ENCODE measurements around the gene NOTCH1. TPM values are rescaled to one million over a fixed set of nuclear protein-coding genes. Genes with fewer than 3 reads are reported as not detected.

NOTCH1 gene
- polyA plus RNA-seq: 10 to 100 TPM in 1 of 3 donors, 1 to 10 TPM in 1, under 1 TPM in 1; 0.98 to 22.8 (median 4.3) TPM

- Mint-ChIP-seq H3K27ac (peak within 1 kb of the TSS; percentile 78 to 90 (median 86)), H3K36me3 (peaks cover 0 to 5% (median 0%) of the 10 kb centered on the region in 3 donors), H3K4me1 (peaks cover 35% of the 10 kb centered on the region in 2 donors), H3K9me3 (no peaks in the 10 kb centered on the region), H3K4me3 (peak within 1 kb of the TSS; percentile 88 to 92 (median 90)), H3K27me3 (ENCODE audit: low read depth in 3 of 3) (peaks cover 4 to 6% (median 5%) of the 10 kb centered on the region in 3 donors)
- DNase-seq: peak; percentile 85 to 90 (median 89)
Observed at GRCh38 chr9:136545965-136546696, at the start of gene NOTCH1. NOTCH1 (minus strand) TSS chr9:136546048; CDS start chr9:136545786, 262 bp downstream.

GRCh38 chr9:136594492-136594891 is 48.6 kb upstream of the NOTCH1 start:
- H3K4me1 Mint-ChIP-seq: peaks cover 0 to 1% of the 10 kb centered on the region in 2 donors
- H3K36me3 Mint-ChIP-seq: no peaks in the 10 kb centered on the region
- H3K27me3 Mint-ChIP-seq (ENCODE audit: low read depth in 3 of 3): peaks cover 0 to 2% (median 0%) of the 10 kb centered on the region in 3 donors
- H3K27ac Mint-ChIP-seq: no peak overlapping the region
- H3K4me3 Mint-ChIP-seq: no peak overlapping the region
- no peak for DNase-seq
- H3K9me3 Mint-ChIP-seq: no peaks in the 10 kb centered on the region

- Mint-ChIP-seq H3K27me3 (ENCODE audit: low read depth in 3 of 3) (no peaks in the 10 kb centered on the region), H3K4me1 (peaks cover 2 to 5% of the 10 kb centered on the region in 2 donors), H3K4me3 (no peak overlapping the region), H3K36me3 (no peaks in the 10 kb centered on the region), H3K9me3 (no peaks in the 10 kb centered on the region), H3K27ac (peak overlapping the region in 1 of 6 donors; percentile 50)
- no peak for DNase-seq
Observed at GRCh38 chr9:136593581-136593980, 47.7 kb upstream of the NOTCH1 start.

GRCh38 chr9:136592666-136593065 is 46.8 kb upstream of the NOTCH1 start:
- Mint-ChIP-seq H3K27ac (no peak overlapping the region), H3K27me3 (ENCODE audit: low read depth in 3 of 3) (no peaks in the 10 kb centered on the region), H3K9me3 (no peaks in the 10 kb centered on the region), H3K36me3 (no peaks in the 10 kb centered on the region), H3K4me1 (peaks cover 9 to 11% of the 10 kb centered on the region in 2 donors), H3K4me3 (no peak overlapping the region)
- no peak for DNase-seq

DNA sequence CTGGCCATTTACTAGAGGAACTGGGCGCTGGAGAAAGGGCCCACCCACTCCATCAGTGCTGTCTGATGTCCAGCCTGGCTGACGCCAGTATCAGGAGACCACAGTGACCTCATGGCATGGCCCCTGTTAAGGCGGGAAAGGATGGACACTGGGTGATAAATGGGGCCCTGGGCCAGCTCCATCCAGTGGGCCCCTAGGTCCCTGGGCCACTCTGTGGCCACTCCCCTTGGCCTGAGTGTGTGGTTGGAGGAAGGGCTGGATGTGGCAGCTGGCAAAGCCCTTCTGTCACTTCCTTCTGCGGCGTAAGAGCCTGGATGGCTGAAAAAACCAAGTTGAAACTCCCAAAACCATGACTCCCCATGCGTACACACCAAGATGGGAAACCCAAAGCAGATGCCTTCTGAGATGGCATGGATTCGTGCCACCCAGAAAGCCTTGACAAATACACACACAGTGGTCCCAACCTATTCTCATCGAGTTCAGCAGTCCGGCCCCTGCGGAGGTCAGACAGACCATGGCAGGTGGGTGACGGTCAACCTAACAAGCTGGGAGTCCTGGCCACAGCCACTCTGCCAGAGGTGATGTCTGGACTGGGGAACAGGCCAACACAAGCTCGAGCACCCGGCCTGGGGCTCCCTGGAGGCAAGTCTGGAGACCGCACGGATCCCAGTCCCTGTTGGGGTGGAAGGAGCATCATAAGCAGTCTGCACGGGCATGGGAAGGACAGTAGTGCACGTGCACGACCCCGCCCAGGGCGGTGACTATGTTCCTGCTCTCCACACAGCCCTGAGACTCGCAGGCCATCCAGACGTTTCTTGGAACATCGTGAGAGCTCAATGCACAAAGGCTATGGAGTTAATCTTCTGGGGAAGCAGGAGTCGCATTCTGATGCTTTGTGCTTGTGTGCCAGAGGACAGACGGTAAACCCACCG is 45.2 kb upstream of the NOTCH1 start:
- Mint-ChIP-seq H3K27ac (no peak overlapping the region), H3K4me3 (no peak overlapping the region), H3K27me3 (ENCODE audit: low read depth in 3 of 3) (no peaks in the 10 kb centered on the region), H3K9me3 (no peaks in the 10 kb centered on the region), H3K36me3 (no peaks in the 10 kb centered on the region), H3K4me1 (peaks cover 9 to 14% of the 10 kb centered on the region in 2 donors)
- DNase-seq: no peak

GRCh38 chr9:136589766-136590763 is 44.2 kb upstream of the NOTCH1 start:
- Mint-ChIP-seq H3K27ac (no peak overlapping the region), H3K27me3 (ENCODE audit: low read depth in 3 of 3) (no peaks in the 10 kb centered on the region), H3K4me3 (no peak overlapping the region), H3K4me1 (peaks cover 9 to 14% of the 10 kb centered on the region in 2 donors), H3K9me3 (no peaks in the 10 kb centered on the region), H3K36me3 (no peaks in the 10 kb centered on the region)
- no peak for DNase-seq

DNA sequence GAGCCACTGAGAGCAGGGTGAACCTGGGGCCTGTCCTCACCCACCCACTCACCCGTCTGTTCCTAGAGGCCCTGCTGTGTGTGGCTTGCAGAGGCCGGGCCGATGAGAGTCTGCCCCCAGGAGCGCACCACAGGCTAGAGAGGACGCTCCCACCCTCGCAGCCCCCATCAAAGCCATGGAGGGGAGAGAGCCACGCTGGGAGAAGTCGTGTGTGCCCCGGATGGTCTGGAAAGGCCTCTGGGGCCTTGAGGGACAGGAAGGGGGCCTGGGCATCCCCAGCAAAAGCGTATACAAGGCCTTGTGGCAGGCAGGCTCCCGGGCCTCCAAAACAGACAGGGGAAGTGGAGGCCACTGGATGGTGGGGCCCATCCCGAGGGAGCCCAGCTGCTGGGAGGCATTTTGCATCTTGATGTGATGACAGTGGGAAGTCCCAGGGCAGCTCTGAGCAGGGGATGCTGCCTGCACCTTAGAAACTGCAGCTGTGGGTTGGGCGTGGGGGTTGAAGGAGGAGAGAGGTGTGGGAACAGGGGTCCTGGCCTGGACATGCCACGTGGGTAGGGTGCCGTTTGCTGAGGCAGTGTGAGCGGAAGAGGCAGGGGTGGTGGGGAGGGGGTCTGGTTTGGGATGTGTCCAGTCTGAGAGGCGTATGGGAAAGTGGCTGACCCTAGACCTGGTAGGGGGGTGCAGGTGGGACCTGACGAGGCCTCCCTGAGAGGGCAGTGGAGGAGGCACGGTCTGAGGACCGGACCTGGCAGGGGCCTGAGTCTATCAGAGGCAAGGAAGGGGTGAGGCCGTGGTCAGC is 43.0 kb upstream of the NOTCH1 start:
- peaks cover 9 to 14% of the 10 kb centered on the region in 2 donors for H3K4me1 Mint-ChIP-seq
- no peaks in the 10 kb centered on the region for H3K36me3 Mint-ChIP-seq
- peak overlapping the region in 4 of 5 donors; percentile 24 to 49 (median 30) for H3K4me3 Mint-ChIP-seq
- H3K27ac Mint-ChIP-seq: peak overlapping the region in 3 of 6 donors; percentile 39 to 64 (median 59)
- H3K27me3 Mint-ChIP-seq (ENCODE audit: low read depth in 3 of 3): no peaks in the 10 kb centered on the region
- no peaks in the 10 kb centered on the region for H3K9me3 Mint-ChIP-seq
- no peak for DNase-seq

GRCh38 chr9:136587944-136588662 is 42.3 kb upstream of the NOTCH1 start:
- Mint-ChIP-seq H3K36me3 (no peaks in the 10 kb centered on the region), H3K27ac (peak overlapping the region in 2 of 6 donors; percentile 39 to 64), H3K4me1 (peaks cover 9 to 14% of the 10 kb centered on the region in 2 donors), H3K27me3 (ENCODE audit: low read depth in 3 of 3) (peaks cover 0 to under 1% (median 0%) of the 10 kb centered on the region in 3 donors), H3K9me3 (no peaks in the 10 kb centered on the region), H3K4me3 (peak overlapping the region; percentile 6 to 49 (median 27))
- DNase-seq: no peak

DNA sequence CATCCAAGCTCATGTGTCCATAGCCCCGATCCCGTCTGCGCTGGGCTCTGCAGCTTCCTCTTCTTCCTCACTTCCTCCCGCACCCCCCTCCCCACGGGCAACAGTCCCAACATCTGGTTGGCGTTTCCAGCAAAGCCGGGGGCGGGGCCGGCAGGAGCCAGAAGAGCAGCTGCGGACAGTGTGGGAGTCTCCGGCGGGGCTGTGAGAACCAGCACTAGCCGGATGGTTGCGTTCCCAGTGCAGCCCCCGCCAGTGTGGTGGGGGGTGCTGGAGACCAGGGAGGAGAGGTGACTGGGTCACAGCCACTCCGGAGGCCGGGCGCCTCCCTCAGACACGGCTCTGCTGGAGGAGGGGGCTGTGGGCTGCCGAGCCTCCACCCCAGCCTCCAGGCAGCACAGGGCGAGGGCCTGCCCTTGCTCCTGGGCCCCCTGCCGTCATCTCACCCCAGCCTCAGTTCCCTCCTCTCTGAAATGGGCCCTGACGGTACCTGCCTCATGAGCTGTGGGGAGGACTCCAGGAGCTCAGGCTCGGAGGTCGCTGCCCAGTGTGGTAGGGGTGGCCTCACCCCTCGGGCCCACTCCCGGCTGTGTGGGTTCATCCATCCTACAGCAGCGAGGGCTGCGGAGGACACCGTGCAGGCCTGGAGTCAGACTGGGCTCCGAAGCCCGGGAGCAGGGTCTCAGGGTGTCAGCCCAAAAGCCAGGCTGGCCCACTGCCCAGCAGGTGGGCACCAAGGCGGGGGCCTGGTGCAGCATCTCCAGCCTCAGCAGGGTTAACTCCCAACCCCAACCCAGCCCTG is 41.5 kb upstream of the NOTCH1 start:
- no peak for DNase-seq
- peaks cover 0 to 4% (median 0%) of the 10 kb centered on the region in 3 donors for H3K27me3 Mint-ChIP-seq (ENCODE audit: low read depth in 3 of 3)
- no peak overlapping the region for H3K27ac Mint-ChIP-seq
- H3K36me3 Mint-ChIP-seq: no peaks in the 10 kb centered on the region
- no peaks in the 10 kb centered on the region for H3K9me3 Mint-ChIP-seq
- H3K4me3 Mint-ChIP-seq: no peak overlapping the region
- peaks cover 9 to 14% of the 10 kb centered on the region in 2 donors for H3K4me1 Mint-ChIP-seq

DNA sequence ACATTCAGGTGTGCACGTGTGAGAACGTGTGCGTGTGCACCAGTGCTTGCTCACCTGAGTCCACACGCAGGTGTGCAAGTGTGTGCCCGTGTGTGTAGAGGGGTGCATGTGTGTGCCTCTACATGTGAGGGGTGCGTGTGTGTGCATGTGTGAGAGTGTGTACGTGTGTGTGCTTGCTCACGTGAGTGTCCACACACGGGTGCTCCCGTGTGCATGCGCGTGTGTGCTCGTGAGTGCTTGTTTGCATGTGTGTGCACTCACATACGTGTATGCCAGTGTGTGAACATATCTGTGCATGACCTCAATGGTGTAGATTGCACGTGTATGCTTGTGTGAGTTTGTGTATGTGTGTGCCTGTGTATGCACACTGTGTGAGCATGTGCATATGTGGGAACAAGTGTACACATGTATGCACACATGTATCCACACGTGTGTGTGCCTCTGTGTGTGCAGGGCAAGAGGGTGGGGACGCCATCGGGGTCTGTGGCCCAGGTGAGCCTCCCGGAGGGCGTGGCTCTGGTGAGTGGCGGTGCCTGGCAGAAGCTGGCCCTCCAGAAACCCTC is 40.6 kb upstream of the NOTCH1 start:
- no peaks in the 10 kb centered on the region for H3K36me3 Mint-ChIP-seq
- H3K27me3 Mint-ChIP-seq (ENCODE audit: low read depth in 3 of 3): peaks cover 0 to 4% (median 0%) of the 10 kb centered on the region in 3 donors
- H3K4me1 Mint-ChIP-seq: peaks cover 9 to 14% of the 10 kb centered on the region in 2 donors
- H3K27ac Mint-ChIP-seq: no peak overlapping the region
- no peak for DNase-seq
- H3K4me3 Mint-ChIP-seq: peak overlapping the region in 1 of 5 donors; percentile 27
- H3K9me3 Mint-ChIP-seq: no peaks in the 10 kb centered on the region

DNA sequence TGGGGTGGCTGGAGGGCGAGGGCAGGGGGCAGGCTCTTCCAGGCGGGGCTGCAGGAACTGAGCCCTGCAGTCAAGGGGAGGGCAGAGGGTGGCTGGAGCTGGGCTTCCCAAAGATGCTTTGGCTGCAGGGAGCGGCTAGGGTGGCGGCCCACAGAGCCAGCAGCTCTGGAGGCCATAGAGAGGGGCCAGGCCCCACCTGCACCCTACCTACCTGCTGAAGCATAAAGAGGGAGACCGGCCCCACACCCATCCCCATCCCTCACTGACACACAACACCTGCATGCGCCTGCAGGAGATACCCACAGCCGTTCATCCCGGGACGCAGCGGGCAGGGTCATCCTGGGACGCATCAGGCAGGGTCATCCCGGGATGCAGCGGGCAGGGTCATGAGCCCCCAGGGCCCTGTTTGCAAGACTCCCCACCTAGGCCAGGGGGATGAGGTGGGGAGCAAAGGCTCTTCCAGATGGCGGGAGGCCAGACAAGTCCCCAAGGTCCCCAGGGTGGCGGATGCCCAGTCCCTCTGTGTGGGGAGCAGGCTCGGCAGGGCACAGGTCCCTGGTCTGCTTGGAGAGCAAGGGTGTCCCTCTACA is 39.8 kb upstream of the NOTCH1 start:
- H3K36me3 Mint-ChIP-seq: no peaks in the 10 kb centered on the region
- peaks cover 9 to 14% of the 10 kb centered on the region in 2 donors for H3K4me1 Mint-ChIP-seq
- H3K4me3 Mint-ChIP-seq: no peak overlapping the region
- DNase-seq: no peak
- H3K27me3 Mint-ChIP-seq (ENCODE audit: low read depth in 3 of 3): peaks cover 0 to 4% (median 0%) of the 10 kb centered on the region in 3 donors
- no peak overlapping the region for H3K27ac Mint-ChIP-seq
- H3K9me3 Mint-ChIP-seq: no peaks in the 10 kb centered on the region
